A549 (cell line): Measurements from ENCODE around the gene SPEF1. TPM values are rescaled to one million over a fixed set of nuclear protein-coding genes. Genes with fewer than 3 reads are reported as not detected.

Experiments used
- ATAC-seq, 2 experiments: fragments of 200-7000 bp in 1 of 2; fragments of >200 bp in 1 of 2; cut with Nextera tagmentation in 1 of 2; cut with Tn5 transposase in 1 of 2; 3 replicates each; pipeline versions ENCODE4 v1.8.0 to v1.9.1; 2018 to 2020; ENCODE audit warnings: mild to moderate bottlenecking in 1 of 2, moderate library complexity in 1 of 2
- CTCF ChIA-PET: fragments of 300-600 bp; sonication (Branson Sonifier 250); formaldehyde crosslinking; extraction: SDS; loops from one replicate; lab custom pipeline; 2021; ENCODE audit warnings: antibody characterized with exemption, inconsistent platforms; lab: Yijun Ruan, JAX
- POLR2A ChIA-PET: fragments of 350-600 bp; formaldehyde crosslinking; extraction: SDS; loops from one replicate; lab custom pipeline; 2021; ENCODE audit warnings: antibody characterized with exemption, inconsistent platforms; lab: Yijun Ruan, JAX
- DNase-seq, 2 experiments: peaks; one replicate each; pipeline versions ENCODE4 v3.0.0 to v3.0.0-alpha.2; 2011 to 2016; ENCODE audit warnings: low read depth in 1 of 2, low spot score in 1 of 2
- FAIRE-seq: peaks from 2 replicates; lab custom pipeline; 2011; peaks lifted over from hg19 to GRCh38; lab: Jason Lieb, UNC
- H3K27ac ChIP-seq, 2 experiments: fragments of >200 bp; sonication (Bioruptor Twin); formaldehyde crosslinking; 3 replicates each; pipeline ENCODE4 v1.5.1; 2016 to 2017
- H3K4me1 ChIP-seq: fragments of >200 bp; sonication (Bioruptor Twin); formaldehyde crosslinking; 3 replicates; pipeline ENCODE4 v1.6.1; 2016
- H3K4me2 ChIP-seq: fragments of >200 bp; sonication (Bioruptor Twin); formaldehyde crosslinking; 3 replicates; pipeline ENCODE4 v1.6.1; 2016
- H3K4me3 ChIP-seq: fragments of >200 bp; sonication (Bioruptor Twin); formaldehyde crosslinking; 3 replicates; pipeline ENCODE4 v1.5.1; 2016
- H3K9me3 ChIP-seq: fragments of >200 bp; sonication (Bioruptor Twin); formaldehyde crosslinking; 3 replicates; pipeline ENCODE4 v1.6.1; 2016
- ATOH8 ChIP-seq: fragments of 250-450 bp; sonication (Bioruptor Pico); IDR thresholded peaks from 2 replicates; pipeline ENCODE4 v1.5.0; 2020; ENCODE audit warnings: low read depth, mild to moderate bottlenecking, moderate library complexity
- EHMT2 ChIP-seq: fragments of 200-600 bp; sonication (generic); IDR thresholded peaks from 2 replicates; pipeline ENCODE4 v1.6.1; 2016; ENCODE audit warnings: antibody characterized with exemption, low read depth, mild to moderate bottlenecking, moderate library complexity
- ELK1 ChIP-seq: fragments of 150-350 bp; IDR thresholded peaks from 2 replicates; pipeline ENCODE4 v1.6.1; 2014; ENCODE audit warnings: low read depth, mild to moderate bottlenecking, low read length
- ESRRA ChIP-seq: fragments of 150-350 bp; IDR thresholded peaks from 2 replicates; pipeline ENCODE4 v1.6.1; 2014; ENCODE audit warnings: mild to moderate bottlenecking, low read length, borderline replicate concordance
- FOXS1 ChIP-seq: fragments of 250-450 bp; sonication (Bioruptor Pico); IDR thresholded peaks from 2 replicates; pipeline ENCODE4 v1.5.0; 2020; ENCODE audit warnings: mild to moderate bottlenecking, moderate library complexity
- HDAC2 ChIP-seq: fragments of 200-600 bp; sonication (generic); IDR thresholded peaks from 2 replicates; pipeline ENCODE4 v1.6.1; 2016
- HEYL ChIP-seq: fragments of 250-450 bp; sonication (Bioruptor Pico); IDR thresholded peaks from 2 replicates; pipeline ENCODE4 v1.8.0; 2021; ENCODE audit warnings: mild to moderate bottlenecking, moderate library complexity
- HMGXB4 ChIP-seq: fragments of 250-450 bp; sonication (Bioruptor Pico); IDR thresholded peaks from 2 replicates; pipeline ENCODE4 v1.5.0; 2021; ENCODE audit warnings: mild to moderate bottlenecking, moderate library complexity, borderline replicate concordance
- HOXA7 ChIP-seq: fragments of 250-450 bp; sonication (Bioruptor Pico); IDR thresholded peaks from 2 replicates; pipeline ENCODE4 v1.5.0; 2020; ENCODE audit warnings: mild to moderate bottlenecking, moderate library complexity
- KDM1A ChIP-seq: fragments of 200-600 bp; sonication (generic); IDR thresholded peaks from 2 replicates; pipeline ENCODE4 v1.6.1; 2016; ENCODE audit warnings: low read depth, mild to moderate bottlenecking
- MAFK ChIP-seq: fragments of 450-650 bp; IDR thresholded peaks from 2 replicates; pipeline ENCODE4 v1.6.1; 2014; ENCODE audit not compliant: partially characterized antibody
- NFE2L2 ChIP-seq: fragments of 150-350 bp; conservative IDR thresholded peaks from 2 replicates; pipeline ENCODE4 v1.6.1; 2014; ENCODE audit warnings: low read length
- NPAS2 ChIP-seq: fragments of 250-450 bp; sonication (Bioruptor Pico); IDR thresholded peaks from 2 replicates; pipeline ENCODE4 v1.8.0; 2022; ENCODE audit warnings: mild to moderate bottlenecking, moderate library complexity, borderline replicate concordance
- POLR2AphosphoS2 ChIP-seq: conservative IDR thresholded peaks from 2 replicates; pipeline ENCODE4 v1.6.1; 2012; ENCODE audit warnings: low read length, improper control_type of control experiment, inconsistent platforms
- RAD21 ChIP-seq, 2 experiments: fragments of >200 bp in 1 of 2; sonication (Bioruptor Twin) in 1 of 2; formaldehyde crosslinking in 1 of 2; IDR thresholded peaks in 1 of 2; conservative IDR thresholded peaks in 1 of 2; 2 replicates in 1 of 2; 3 replicates in 1 of 2; pipeline ENCODE4 v1.6.1; 2012 to 2018; ENCODE audit warnings: inconsistent platforms in 1 of 2
- RARB ChIP-seq: fragments of 250-450 bp; sonication (Bioruptor Pico); IDR thresholded peaks from 2 replicates; pipeline ENCODE4 v1.8.0; 2021; ENCODE audit warnings: mild to moderate bottlenecking, moderate library complexity
- REST ChIP-seq: fragments of 200-600 bp; sonication (generic); IDR thresholded peaks from 2 replicates; pipeline ENCODE4 v1.6.1; 2016; ENCODE audit warnings: antibody characterized with exemption, mild to moderate bottlenecking, moderate library complexity
- TFCP2L1 ChIP-seq: fragments of 250-450 bp; sonication (Bioruptor Pico); IDR thresholded peaks from 2 replicates; pipeline ENCODE4 v1.5.0; 2021; ENCODE audit warnings: mild to moderate bottlenecking
- USF2 ChIP-seq: fragments of 450-650 bp; IDR thresholded peaks from 2 replicates; pipeline ENCODE4 v1.6.1; 2014; ENCODE audit warnings: antibody characterized with exemption
- ZFP36 ChIP-seq: fragments of 450-650 bp; IDR thresholded peaks from 2 replicates; pipeline ENCODE4 v1.6.1; 2014; ENCODE audit warnings: borderline replicate concordance; ENCODE audit not compliant: partially characterized antibody
- WGBS: methylation state at CpG from one replicate; pipeline ENCODE4 v1.1.6; 2017; ENCODE audit errors: missing lambda C conversion rate; 5-methylcytosine and 5-hydroxymethylcytosine counted together
- polyA plus RNA-seq, 4 experiments: library from polyadenylated mRNA; depleted of rRNA in 3 of 4; stranded (reverse); fragments of >200 nt; fragmentation: RNase III in 1 of 4; extraction: RNeasy Plus Mini Kit Qiagen cat#74134 plus additional on column Dnase treatment in 1 of 4; gene quantifications; 2 replicates in 3 of 4; 3 replicates in 1 of 4; pipeline ENCODE4 v1.2.3, GENCODE V29; 2011 to 2017

SPEF1 gene
- polyA plus RNA-seq, 2 of the 4 experiments (the other 2 are of a cell fraction): 0.41 to 1.3 TPM

- peak overlapping the region in 1 of 2 experiments; percentile 95; a peak in 3 of 6 replicates for H3K27ac ChIP-seq
- POLR2A ChIA-PET: no interaction called here
- peaks cover 4% of the 10 kb centered on the region for H3K9me3 ChIP-seq
- H3K4me2 ChIP-seq: no peak overlapping the region
- H3K4me1 ChIP-seq: peaks cover 86% of the 10 kb centered on the region
- CTCF ChIA-PET: no interaction called here
- FAIRE-seq (no peak), ATAC-seq (no peak), DNase-seq (no peak)
- no peak overlapping the region for H3K4me3 ChIP-seq
- TF ChIP-seq HMGXB4 (CRISPR knock-in tag): no peak
- no peak for TF ChIP-seq RAD21 (conservative IDR thresholded peaks at IDR 0.05 in 1 of 2, IDR thresholded peaks at IDR 0.05 in 1 of 2)
- no peak for TF ChIP-seq KDM1A
- TF ChIP-seq USF2: no peak
- no peak for TF ChIP-seq ESRRA
- TF ChIP-seq FOXS1 (CRISPR knock-in tag): no peak
- TF ChIP-seq HOXA7 (CRISPR knock-in tag): no peak
- TF ChIP-seq TFCP2L1: no peak
- TF ChIP-seq ELK1: no peak
- no peak for TF ChIP-seq NPAS2 (CRISPR knock-in tag)
- no peak for TF ChIP-seq NFE2L2
- no peak for TF ChIP-seq MAFK
- TF ChIP-seq HEYL: no peak
- no peak for TF ChIP-seq EHMT2
- TF ChIP-seq POLR2AphosphoS2: no peak
- no peak for TF ChIP-seq REST
- TF ChIP-seq ZFP36: no peak
- TF ChIP-seq HDAC2: no peak
- TF ChIP-seq ATOH8 (CRISPR knock-in tag): no peak
- no peak for TF ChIP-seq RARB (CRISPR knock-in tag)
- 87% methylated on average over 14 of the region's 14 CpGs for WGBS
Observed at GRCh38 chr20:3803289-3803688, 22.0 kb upstream of the SPEF1 start.
